GM18868 (cell line): Measurements from ENCODE around the gene MPO.
A peak's percentile ranks its signal among the peaks of the same experiment; 100 is the strongest.

Experiments
- ATAC-seq: cut with Tn5 transposase; IDR thresholded peaks from one replicate; pipeline ENCODE4 v1.9.1; 2021; ENCODE audit warnings: mild to moderate bottlenecking, moderate library complexity; ENCODE audit not compliant: unreplicated experiment

MPO gene

DNA sequence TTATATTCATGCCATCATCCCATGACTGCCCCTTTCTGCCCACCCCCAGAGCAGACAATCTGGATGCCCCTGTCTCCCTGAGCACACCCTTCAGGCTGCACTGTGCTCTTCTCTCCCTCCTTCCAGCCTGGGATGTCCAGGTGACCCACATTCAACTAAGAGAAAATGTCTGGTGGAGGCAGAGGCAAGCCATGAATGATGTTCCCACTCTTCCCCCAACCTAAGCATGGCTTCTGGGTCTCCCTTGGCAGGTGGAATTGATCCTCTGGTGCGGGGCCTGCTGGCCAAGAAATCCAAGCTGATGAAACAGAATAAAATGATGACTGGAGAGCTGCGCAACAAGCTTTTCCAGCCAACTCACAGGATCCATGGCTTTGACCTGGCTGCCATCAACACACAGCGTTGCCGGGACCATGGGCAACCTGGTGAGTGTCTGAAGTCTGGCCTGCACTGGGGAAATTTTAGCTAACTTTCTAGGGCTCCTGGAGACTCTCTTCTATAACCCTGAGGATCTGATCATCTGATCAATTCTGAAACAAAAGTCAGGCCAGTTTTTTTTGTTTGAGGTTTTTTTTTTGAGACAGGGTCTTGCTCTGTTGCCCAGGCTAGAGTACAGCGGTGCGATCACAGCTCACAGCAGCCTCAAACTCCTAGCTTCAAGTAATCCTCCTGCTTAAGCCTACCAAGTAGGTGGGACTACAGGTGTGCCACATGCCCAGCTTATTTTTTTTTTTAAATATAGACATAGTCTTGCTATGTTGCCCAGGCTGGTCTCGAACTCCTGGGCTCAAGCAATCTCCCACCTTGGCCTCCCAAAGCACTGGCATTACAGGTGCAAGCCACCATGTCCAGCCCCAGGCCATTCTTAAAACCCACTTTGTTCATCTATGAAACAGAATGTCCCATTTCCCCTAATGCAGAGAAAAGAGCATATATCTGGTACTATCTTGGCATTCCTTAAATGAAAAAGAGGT lies 14.5 kb downstream of the MPO start:
- no peak for ATAC-seq

DNA sequence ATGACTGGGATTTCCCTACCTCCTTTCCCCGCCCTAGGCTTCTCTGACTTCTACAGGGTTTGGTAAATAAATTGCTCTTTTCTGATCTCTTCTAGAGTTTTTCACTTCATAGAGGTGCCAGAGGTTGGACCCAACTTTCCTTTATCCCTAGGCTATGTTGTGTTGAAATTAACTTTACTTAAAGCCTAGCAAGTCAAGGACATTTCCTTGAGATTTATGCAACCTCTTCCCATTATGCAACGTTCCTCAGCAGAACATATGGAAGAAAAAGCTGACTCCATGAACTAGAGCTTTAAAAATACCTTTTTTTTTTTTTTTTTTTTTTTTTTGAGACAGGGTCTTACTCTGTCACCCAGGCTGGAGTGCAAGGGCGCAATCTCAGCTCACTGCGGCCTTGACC lies 15.5 kb downstream of the MPO start:
- no peak for ATAC-seq

- ATAC-seq: no peak
Measured at GRCh38 chr17:58264407-58265103, 16.2 kb downstream of the MPO start.

GRCh38 chr17:58263773-58264172 lies 17.0 kb downstream of the MPO start:
- no peak for ATAC-seq

DNA sequence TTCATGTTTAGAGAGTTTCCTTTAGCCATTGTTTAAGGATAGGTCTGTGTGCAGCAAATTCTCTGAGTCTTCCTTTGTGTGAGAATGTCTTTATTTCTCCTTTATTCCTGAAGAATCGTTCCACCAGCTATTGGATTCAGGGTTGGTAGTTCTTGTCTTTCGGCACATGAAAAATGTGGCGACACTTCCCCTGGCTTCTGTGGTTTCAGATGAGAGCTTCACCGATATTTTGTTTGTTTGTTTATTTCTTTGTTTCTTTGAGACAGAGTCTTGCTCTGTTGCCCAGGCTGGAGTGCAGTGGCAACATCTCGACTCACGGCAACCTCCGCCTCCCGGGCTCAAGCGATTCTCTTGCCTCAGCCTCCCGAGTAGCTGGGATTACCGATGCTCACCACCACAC lies 18.6 kb downstream of the MPO start:
- ATAC-seq: no peak

DNA sequence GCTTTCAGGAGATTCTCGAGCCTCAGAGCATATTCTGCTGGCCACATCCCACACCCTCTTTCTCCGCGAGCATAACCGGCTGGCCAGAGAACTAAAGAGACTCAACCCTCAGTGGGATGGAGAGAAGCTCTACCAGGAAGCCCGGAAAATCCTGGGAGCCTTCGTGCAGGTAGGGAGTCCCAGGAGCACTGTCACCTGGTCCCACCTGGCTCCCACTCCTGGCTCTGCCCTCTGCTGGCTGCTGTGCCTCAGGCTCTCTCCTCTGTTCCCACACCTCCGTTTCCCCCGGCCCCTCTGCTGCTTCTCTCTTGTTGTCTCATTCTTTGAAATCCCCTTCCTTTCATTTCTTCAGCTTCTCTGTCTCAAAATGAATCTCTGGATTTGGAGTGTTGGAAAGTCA lies 25.9 kb downstream of the MPO start:
- ATAC-seq: no peak

DNA sequence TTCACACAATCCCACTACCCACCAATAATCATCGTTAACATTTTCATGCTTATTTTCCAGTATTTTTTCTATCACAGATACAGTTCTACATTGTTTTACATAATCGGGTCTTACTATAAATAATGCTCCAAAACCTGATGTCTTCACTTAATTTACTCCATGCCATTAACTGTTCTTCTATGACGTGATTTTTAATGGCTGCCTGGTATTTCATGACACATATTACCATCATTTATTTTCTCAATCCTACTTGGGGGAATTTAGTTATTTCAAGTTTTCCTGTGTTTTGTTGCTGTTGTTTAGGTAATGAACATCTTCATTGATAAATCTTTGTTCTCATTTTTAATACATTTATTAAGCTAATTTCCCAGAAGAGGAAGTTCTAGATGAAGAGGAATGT lies 27.7 kb downstream of the MPO start:
- no peak for ATAC-seq

DNA sequence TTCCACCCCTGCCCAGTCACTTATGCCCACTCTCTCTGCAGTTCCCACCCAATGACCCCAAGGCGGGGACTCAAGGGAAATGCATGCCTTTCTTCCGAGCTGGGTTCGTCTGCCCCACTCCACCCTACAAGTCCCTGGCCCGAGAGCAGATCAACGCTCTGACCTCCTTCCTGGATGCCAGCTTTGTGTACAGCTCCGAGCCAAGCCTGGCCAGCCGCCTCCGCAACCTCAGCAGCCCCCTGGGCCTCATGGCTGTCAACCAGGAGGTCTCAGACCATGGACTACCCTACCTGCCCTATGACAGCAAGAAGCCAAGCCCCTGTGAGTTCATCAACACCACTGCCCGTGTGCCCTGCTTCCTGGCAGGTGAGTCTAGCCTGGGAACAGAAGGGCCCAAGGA lies 28.6 kb downstream of the MPO start:
- ATAC-seq: no peak

GRCh38 chr17:58250344-58251011 lies 30.3 kb downstream of the MPO start:
- ATAC-seq: no peak

- ATAC-seq: peak; percentile 70
Measured at GRCh38 chr17:58249270-58250133, 31.2 kb downstream of the MPO start.

GRCh38 chr17:58248955-58249269 lies 31.8 kb downstream of the MPO start:
- no peak for ATAC-seq

- ATAC-seq: no peak
Measured at GRCh38 chr17:58247511-58248363, 33.0 kb downstream of the MPO start.

DNA sequence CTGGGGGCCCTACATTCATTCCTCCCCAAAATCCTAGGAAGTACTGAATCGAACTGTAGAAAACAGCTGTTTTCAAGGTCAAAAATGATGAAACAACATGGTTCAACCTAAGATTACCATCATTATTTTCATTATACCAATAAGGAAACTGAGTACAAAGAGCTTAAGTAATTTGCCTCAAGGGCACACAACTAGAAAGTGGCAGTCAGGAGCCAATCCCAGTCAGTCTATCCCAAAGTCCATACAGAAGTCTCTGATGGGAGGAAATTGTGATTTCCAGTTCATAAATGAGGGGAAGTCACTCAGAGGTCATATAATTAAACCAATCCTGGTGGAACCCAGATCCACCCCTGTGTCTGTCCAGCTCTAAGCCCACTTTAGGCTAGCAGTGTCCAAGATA lies 34.0 kb downstream of the MPO start:
- no peak for ATAC-seq

- ATAC-seq: no peak
Measured at GRCh38 chr17:58246104-58246740, 34.5 kb downstream of the MPO start.

DNA sequence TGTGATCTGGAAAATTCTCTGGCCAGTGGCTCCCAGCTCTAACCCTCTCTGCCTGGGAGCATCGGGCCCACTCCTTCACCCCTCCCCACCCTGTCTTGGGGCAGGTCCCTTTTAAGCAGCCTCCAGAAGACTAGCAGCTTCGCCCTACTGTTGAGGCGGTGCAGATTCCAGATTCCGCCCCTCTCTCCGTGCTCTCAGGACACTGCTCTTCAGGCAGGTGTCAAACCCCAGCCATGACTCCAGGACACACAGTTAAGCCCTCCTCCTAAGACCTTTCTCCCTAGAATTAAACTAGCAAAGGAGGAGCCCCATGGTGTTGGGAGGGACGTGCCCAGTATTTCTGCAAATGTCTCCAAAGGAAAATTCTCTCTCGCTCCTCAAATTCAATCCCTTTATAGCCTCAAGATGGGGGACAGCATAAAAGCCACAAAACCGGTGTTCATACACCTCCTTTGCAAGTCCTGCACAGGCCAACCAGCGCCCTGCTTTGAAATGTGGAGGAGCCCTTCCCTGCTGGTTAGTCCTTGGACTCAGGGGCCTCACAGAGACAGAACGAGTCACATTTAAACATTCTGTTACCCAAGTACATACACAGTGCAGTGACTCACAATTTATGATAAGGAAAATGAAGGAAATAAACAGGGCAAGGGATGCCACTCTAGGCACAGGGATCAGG lies 35.2 kb downstream of the MPO start:
- no peak for ATAC-seq

DNA sequence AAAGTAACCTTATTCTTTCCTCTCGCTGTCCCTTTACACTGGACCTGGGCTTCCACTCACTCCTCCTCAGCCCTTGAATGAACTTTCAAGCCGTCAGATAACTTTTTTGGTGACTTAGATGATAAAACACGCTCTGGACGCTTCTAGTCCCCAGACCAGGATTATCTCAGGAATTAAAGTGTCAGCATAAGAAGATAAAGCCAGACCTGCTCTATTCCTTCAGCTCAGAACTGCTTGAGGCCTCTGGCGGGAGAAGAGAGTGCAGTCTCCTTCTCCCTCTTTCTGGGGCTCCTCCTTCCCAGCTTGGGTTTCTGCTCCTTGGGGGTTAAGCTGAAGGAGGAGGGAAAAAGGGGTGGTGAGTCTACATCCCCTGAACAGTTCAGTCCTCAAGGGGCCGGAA lies 35.8 kb downstream of the MPO start:
- ATAC-seq: no peak

- peak; percentile 67 for ATAC-seq
Measured at GRCh38 chr17:58242171-58242784, 38.5 kb downstream of the MPO start.

DNA sequence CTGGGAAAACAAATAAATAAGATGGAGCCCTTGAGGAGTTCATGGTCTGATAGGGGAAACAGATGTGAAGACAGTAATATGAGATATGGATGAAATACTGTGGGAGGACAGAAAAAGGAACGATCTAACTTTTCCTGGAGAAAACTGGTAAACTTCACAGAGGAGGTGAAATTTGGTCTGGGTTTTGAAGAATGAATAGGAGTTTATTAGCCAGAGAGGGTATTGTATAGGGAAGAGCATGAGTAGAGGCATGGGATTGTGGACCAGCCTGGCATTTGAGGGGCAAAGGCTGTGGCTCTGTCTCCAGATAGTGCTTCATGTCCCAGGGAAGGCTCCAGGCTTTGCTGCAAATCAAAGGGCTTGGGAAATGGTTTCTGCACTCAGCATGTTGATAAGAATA lies 40.7 kb downstream of the MPO start:
- no peak for ATAC-seq
